Duodenal mucosa (tissue), 2 donors: ENCODE measurements around the gene CTXND1.

Source experiments
- H3K27ac ChIP-seq: one replicate; pipeline ENCODE4 v1.7.0; 2013; ENCODE audit warnings: low read depth, low read length
- H3K27me3 ChIP-seq, 2 donors: one replicate each; pipeline ENCODE4 v1.7.0; 2013; ENCODE audit warnings: low read length in 2 of 2, control low read depth in 1 of 2; ENCODE audit not compliant: insufficient read depth in 2 of 2, control insufficient read depth in 1 of 2
- H3K36me3 ChIP-seq, 2 donors: one replicate each; pipeline ENCODE4 v1.7.0; 2013; ENCODE audit warnings: low read length in 2 of 2, control low read depth in 1 of 2; ENCODE audit not compliant: insufficient read depth in 2 of 2, control insufficient read depth in 1 of 2
- H3K4me1 ChIP-seq, 2 donors: one replicate each; pipeline ENCODE4 v1.7.0; 2013; ENCODE audit warnings: low read length in 2 of 2, control low read depth in 1 of 2; ENCODE audit not compliant: insufficient read depth in 2 of 2, control insufficient read depth in 1 of 2
- H3K4me3 ChIP-seq, 2 donors: one replicate each; pipeline ENCODE4 v1.7.0; 2013; ENCODE audit warnings: low read length in 2 of 2, low read depth in 1 of 2
- H3K9ac ChIP-seq, 2 donors: one replicate each; pipeline ENCODE4 v1.7.0; 2013; ENCODE audit warnings: low read length in 2 of 2, low read depth in 1 of 2
- H3K9me3 ChIP-seq, 2 donors: one replicate each; pipeline ENCODE4 v1.7.0; 2013; ENCODE audit warnings: low read length in 2 of 2, control low read depth in 1 of 2; ENCODE audit not compliant: control insufficient read depth in 1 of 2

CTXND1 gene

DNA sequence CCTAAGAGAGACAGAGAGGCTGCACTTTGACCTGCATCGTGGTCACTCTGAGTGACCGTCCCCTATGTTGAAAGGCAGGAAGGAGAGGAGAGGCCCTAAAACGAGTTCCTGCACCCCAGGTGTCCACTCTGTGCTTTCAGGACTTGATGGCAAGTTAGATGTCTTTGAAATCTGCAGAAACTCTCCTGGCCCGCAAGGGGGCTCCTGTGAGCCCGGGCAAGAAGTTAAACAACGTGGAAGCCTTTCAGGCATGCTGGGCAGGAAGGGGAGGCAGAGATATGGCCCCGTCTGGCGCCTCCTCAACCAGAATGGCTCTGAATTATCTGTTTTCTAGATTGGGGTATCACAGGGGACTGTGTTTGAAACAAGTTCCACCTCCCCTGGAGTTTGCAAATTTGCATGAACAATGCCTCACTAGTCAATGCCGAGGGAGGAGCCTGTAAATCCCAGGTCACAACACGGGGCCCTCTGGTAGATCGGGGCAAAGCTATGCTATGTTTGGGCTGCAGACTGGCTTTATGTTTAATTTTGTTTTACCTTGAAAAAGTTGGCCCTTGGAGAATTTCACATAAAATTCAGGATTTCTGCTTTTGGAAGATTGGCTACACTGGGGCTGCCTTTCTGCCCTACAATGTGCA is 9.8 kb downstream of the CTXND1 start:
- Histone ChIP-seq H3K36me3 (no peaks in the 10 kb centered on the region), H3K27me3 (peaks cover 7 to 10% of the 10 kb centered on the region in 2 donors), H3K4me3 (no peak overlapping the region), H3K4me1 (no peaks in the 10 kb centered on the region), H3K27ac (no peak overlapping the region), H3K9me3 (no peaks in the 10 kb centered on the region), H3K9ac (no peak overlapping the region)

DNA sequence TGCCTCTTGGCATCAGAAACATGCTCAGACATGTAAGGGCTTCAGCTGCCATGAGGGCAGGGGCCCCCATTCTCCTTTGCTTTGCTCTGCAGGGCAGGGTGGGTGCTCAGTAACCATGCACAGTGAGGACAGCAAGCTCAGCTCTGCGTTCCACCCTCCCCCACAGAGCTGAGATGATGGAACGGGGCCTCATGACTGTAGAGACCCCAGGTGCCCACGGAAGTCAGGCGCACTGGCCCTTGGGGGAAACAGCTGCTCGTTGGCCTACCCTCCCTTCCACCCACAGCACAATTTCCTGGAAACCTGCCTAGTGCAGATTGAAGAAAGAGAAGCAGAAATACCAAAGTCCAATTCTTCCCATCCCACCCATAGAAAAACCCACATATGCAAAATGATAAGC is 10.5 kb downstream of the CTXND1 start:
- H3K9me3 ChIP-seq: no peaks in the 10 kb centered on the region
- no peak overlapping the region for H3K9ac ChIP-seq
- H3K4me1 ChIP-seq: no peaks in the 10 kb centered on the region
- no peaks in the 10 kb centered on the region for H3K36me3 ChIP-seq
- peaks cover 3 to 10% of the 10 kb centered on the region in 2 donors for H3K27me3 ChIP-seq
- H3K4me3 ChIP-seq: no peak overlapping the region
- H3K27ac ChIP-seq: no peak overlapping the region

GRCh38 chr15:80240276-80240675 is 11.7 kb downstream of the CTXND1 start:
- H3K36me3 ChIP-seq: no peaks in the 10 kb centered on the region
- H3K4me3 ChIP-seq: no peak overlapping the region
- no peak overlapping the region for H3K27ac ChIP-seq
- no peaks in the 10 kb centered on the region for H3K9me3 ChIP-seq
- H3K9ac ChIP-seq: no peak overlapping the region
- peaks cover 3 to 10% of the 10 kb centered on the region in 2 donors for H3K27me3 ChIP-seq
- H3K4me1 ChIP-seq: no peaks in the 10 kb centered on the region

GRCh38 chr15:80234883-80235282 is 17.1 kb downstream of the CTXND1 start:
- no peak overlapping the region for H3K4me3 ChIP-seq
- H3K27ac ChIP-seq: no peak overlapping the region
- peaks cover 0 to 5% of the 10 kb centered on the region in 2 donors for H3K27me3 ChIP-seq
- no peak overlapping the region for H3K9ac ChIP-seq
- no peaks in the 10 kb centered on the region for H3K36me3 ChIP-seq
- no peaks in the 10 kb centered on the region for H3K4me1 ChIP-seq
- H3K9me3 ChIP-seq: no peaks in the 10 kb centered on the region

GRCh38 chr15:80233581-80233980 is 18.4 kb downstream of the CTXND1 start:
- H3K9ac ChIP-seq: no peak overlapping the region
- no peaks in the 10 kb centered on the region for H3K36me3 ChIP-seq
- H3K27me3 ChIP-seq: peaks cover 0 to 5% of the 10 kb centered on the region in 2 donors
- H3K27ac ChIP-seq: no peak overlapping the region
- H3K4me1 ChIP-seq: no peaks in the 10 kb centered on the region
- no peaks in the 10 kb centered on the region for H3K9me3 ChIP-seq
- no peak overlapping the region for H3K4me3 ChIP-seq

DNA sequence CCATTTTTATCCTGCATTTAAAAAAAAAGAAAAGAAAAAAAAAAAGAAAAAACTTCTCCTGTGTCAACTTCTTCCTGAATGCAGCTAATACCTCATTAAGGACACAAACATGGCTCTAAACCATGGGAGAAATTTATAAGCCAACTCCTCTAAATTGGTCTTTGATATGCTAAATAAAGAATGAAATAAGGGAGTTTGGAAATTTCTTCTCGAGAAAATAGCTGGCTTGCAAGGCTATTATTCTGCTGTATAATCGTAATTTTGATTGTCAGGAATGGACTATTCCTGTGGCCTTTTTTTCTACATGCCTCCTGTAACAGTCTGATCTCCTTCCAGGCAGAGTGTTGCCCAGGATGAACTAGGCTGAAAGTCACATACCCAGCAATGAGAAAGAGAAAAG is 20.6 kb downstream of the CTXND1 start:
- H3K27me3 ChIP-seq: peaks cover 0 to 7% of the 10 kb centered on the region in 2 donors
- H3K4me1 ChIP-seq: no peaks in the 10 kb centered on the region
- H3K36me3 ChIP-seq: no peaks in the 10 kb centered on the region
- no peak overlapping the region for H3K9ac ChIP-seq
- H3K9me3 ChIP-seq: no peaks in the 10 kb centered on the region
- H3K27ac ChIP-seq: no peak overlapping the region
- no peak overlapping the region for H3K4me3 ChIP-seq

GRCh38 chr15:80228959-80229610 is 22.9 kb downstream of the CTXND1 start:
- H3K4me1 ChIP-seq: no peaks in the 10 kb centered on the region
- H3K4me3 ChIP-seq: no peak overlapping the region
- no peaks in the 10 kb centered on the region for H3K9me3 ChIP-seq
- H3K27ac ChIP-seq: no peak overlapping the region
- H3K27me3 ChIP-seq: peaks cover 0 to 9% of the 10 kb centered on the region in 2 donors
- no peak overlapping the region for H3K9ac ChIP-seq
- no peaks in the 10 kb centered on the region for H3K36me3 ChIP-seq

DNA sequence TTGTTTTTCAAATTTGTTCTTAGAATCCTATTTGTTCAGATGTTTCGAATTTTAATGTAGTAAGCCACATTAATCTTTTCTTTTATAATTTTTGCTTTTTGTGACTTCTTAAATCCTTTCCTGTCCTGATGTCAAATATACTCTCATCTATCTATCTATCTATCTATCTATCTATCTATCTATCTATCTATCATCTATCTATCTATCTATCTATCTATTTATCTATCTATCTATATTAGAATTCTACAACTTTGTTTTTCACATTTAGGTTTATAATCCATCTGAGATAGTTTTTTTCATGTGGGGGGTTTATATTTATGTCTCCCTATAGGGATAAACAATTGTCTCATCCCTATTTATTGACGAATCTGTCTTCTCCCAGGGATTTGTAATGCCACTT is 32.1 kb downstream of the CTXND1 start:
- H3K9ac ChIP-seq: no peak overlapping the region
- H3K9me3 ChIP-seq: no peaks in the 10 kb centered on the region
- H3K27ac ChIP-seq: no peak overlapping the region
- H3K36me3 ChIP-seq: no peaks in the 10 kb centered on the region
- H3K27me3 ChIP-seq: no peaks in the 10 kb centered on the region
- no peaks in the 10 kb centered on the region for H3K4me1 ChIP-seq
- H3K4me3 ChIP-seq: no peak overlapping the region

- Histone ChIP-seq H3K27me3 (no peaks in the 10 kb centered on the region), H3K27ac (no peak overlapping the region), H3K4me3 (no peak overlapping the region), H3K36me3 (no peaks in the 10 kb centered on the region), H3K9ac (no peak overlapping the region), H3K9me3 (no peaks in the 10 kb centered on the region), H3K4me1 (no peaks in the 10 kb centered on the region)
Observed at GRCh38 chr15:80217327-80217900, 34.6 kb downstream of the CTXND1 start.

GRCh38 chr15:80216911-80217310 is 35.1 kb downstream of the CTXND1 start:
- H3K27me3 ChIP-seq: no peaks in the 10 kb centered on the region
- no peak overlapping the region for H3K4me3 ChIP-seq
- no peaks in the 10 kb centered on the region for H3K9me3 ChIP-seq
- no peaks in the 10 kb centered on the region for H3K36me3 ChIP-seq
- no peak overlapping the region for H3K9ac ChIP-seq
- no peaks in the 10 kb centered on the region for H3K4me1 ChIP-seq
- no peak overlapping the region for H3K27ac ChIP-seq
